ENCODE results near the gene HELQ.

- TF ChIP-seq CTCF (IDR thresholded peaks at IDR 0.05), result no peak
- no peak for TF ChIP-seq POLR2A (IDR thresholded peaks at IDR 0.05)
Measured at GRCh38 chr4:83381173-83381572, 74.5 kb downstream of the HELQ start.

Measured in heart left ventricle (tissue), 13 donors.